MM.1S (cell line): ENCODE measurements around the gene SLC39A2.

Experiments
- CTCF ChIP-seq: fragments of 300-600 bp; sonication (generic); IDR thresholded peaks from 2 replicates; pipeline ENCODE4 v1.5.1; 2016; ENCODE audit warnings: antibody characterized with exemption, low read length, mixed read lengths
- EZH2 ChIP-seq: fragments of 300-600 bp; sonication (generic); optimal IDR thresholded peaks from 2 replicates; pipeline ENCODE3; 2017; ENCODE audit warnings: low read depth, mild to moderate bottlenecking, antibody characterized with exemption, low read length, mixed read lengths

GRCh38 chr14:21026988-21027315 lies 27.9 kb downstream of the SLC39A2 start:
- no peak for TF ChIP-seq CTCF
- TF ChIP-seq EZH2 = no peak
